H54 (cell line): ENCODE results near the gene TMEM82.
A peak's percentile ranks its signal among the peaks of the same experiment; 100 is the strongest.
"Not testable (repeated sequence)": the region's sequence is repeated elsewhere in the genome, so short reads cannot be mapped to it uniquely, and the experiment has no call there.

Experiments used
- DNase-seq: peaks from one replicate; pipeline ENCODE4 v3.0.0; 2011; ENCODE audit warnings: low spot score, mixed read lengths; ENCODE audit not compliant: insufficient read length
- FAIRE-seq: peaks from 3 replicates; lab custom pipeline; 2011; peaks lifted over from hg19 to GRCh38; lab: Jason Lieb, UNC
- POLR2A ChIP-seq: IDR thresholded peaks from 2 replicates; pipeline ENCODE4 v1.6.1; 2011; ENCODE audit warnings: low read depth, mild to moderate bottlenecking, low read length

Gene TMEM82

DNA sequence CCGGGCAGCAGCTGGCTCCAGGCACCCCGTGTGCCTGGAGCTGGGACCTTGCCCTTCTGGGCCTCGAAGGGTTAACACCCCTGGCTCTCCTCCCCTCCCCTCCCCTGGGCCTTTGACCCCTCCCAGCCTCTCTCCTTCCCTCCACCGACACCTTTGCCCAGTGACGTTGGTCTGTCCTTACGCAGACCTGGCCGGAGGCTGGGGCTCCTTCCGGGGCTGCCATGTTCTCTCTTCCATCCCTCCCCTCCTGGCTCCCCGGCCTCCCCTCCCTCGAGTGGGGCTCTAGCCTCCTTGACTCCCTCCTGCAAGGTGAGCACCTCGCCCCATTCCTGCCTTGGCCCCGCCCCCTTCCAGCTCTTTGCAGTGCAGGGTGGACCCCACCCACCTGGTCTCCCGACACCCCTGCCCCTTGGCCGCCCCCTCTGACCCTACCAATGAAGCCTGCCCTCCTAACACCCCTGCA, at the start of gene TMEM82:
Gene TMEM82, plus strand, starts transcription at position 161 of the 463 bp plus-strand sequence. Its CDS starts 61 bp downstream, at position 222.
- FAIRE-seq: no peak
- DNase-seq: no peak
- no peak for TF ChIP-seq POLR2A

- no peak for FAIRE-seq
- no peak for DNase-seq
- no peak for TF ChIP-seq POLR2A
Measured at GRCh38 chr1:15693371-15693770, 48.9 kb upstream of the TMEM82 start.

GRCh38 chr1:15696956-15697521, 45.3 kb upstream of the TMEM82 start:
- no peak for DNase-seq
- no peak for TF ChIP-seq POLR2A
- FAIRE-seq: no peak

DNA sequence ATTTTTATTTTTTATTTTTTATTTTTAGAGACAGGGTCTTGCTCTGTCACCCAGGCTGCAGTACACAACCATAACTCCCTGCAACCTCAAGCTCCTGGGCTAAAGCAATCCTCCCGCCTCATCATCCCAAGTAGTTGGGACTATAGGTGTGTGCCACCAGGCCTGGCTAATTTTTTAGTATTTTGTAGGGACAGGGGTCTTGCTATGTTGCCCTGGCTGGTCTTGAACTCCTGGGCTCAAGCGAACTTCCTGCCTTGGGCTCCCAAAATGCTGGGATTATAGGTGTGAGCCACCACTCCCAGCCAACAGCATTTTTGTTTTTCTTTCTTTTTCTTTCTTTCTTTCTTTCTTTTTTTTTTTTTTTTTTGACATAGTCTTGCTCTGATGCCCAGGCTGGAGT, 44.1 kb upstream of the TMEM82 start:
- TF ChIP-seq POLR2A: no peak
- DNase-seq (no peak), FAIRE-seq (no peak)

DNA sequence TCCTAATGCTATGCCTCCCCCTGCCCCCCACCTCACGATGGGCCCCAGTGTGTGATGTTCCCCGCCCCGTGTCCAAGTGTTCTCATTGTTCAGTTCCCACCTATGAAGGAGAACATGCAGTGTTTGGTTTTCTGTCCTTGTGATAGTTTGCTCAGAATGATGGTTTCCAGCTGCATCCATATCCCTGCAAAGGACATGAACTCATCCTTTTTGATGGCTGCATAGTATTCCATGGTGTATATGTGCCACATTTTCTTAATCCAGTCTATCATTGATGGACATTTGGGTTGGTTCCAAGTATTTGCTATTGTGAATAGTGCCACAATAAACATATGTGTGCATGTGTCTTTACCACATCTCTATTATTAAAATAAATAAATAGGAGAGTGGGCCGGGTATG, 43.0 kb upstream of the TMEM82 start:
- not testable (repeated sequence) for FAIRE-seq, DNase-seq

- no peak for DNase-seq
Measured at GRCh38 chr1:15700508-15700907, 41.8 kb upstream of the TMEM82 start.

DNA sequence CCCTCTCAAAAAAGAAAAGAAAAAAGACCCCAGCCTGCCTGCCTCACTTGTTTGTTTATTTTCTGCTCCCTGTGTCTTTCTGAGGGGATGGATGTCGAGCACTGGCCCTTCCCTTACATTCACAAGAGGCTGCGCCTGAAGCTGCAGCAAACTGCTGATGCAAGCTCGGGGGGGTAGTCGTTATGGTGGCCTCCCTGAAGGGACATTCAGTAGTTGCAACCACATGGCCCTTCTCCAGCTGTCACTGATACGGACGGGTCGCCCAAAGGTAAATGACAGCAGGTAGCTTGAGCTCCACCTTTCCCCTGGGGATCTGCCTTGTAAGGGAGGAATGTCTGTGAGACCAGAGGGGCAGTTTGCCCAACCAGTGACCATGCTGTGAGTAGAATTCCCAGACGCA, 40.5 kb upstream of the TMEM82 start:
- DNase-seq (no peak), FAIRE-seq (no peak)
- no peak for TF ChIP-seq POLR2A

More at GRCh38 chr1:15700508-15700907, 41.8 kb upstream of the TMEM82 start:
- TF ChIP-seq POLR2A: no peak
- FAIRE-seq: no peak

GRCh38 chr1:15702722-15703550, 39.4 kb upstream of the TMEM82 start:
- DNase-seq: peak; percentile 44
- no peak for FAIRE-seq
- no peak for TF ChIP-seq POLR2A

- no peak for TF ChIP-seq POLR2A
- FAIRE-seq (no peak), DNase-seq (peak; percentile 80)
Measured at GRCh38 chr1:15703562-15703961, 38.7 kb upstream of the TMEM82 start.

DNA sequence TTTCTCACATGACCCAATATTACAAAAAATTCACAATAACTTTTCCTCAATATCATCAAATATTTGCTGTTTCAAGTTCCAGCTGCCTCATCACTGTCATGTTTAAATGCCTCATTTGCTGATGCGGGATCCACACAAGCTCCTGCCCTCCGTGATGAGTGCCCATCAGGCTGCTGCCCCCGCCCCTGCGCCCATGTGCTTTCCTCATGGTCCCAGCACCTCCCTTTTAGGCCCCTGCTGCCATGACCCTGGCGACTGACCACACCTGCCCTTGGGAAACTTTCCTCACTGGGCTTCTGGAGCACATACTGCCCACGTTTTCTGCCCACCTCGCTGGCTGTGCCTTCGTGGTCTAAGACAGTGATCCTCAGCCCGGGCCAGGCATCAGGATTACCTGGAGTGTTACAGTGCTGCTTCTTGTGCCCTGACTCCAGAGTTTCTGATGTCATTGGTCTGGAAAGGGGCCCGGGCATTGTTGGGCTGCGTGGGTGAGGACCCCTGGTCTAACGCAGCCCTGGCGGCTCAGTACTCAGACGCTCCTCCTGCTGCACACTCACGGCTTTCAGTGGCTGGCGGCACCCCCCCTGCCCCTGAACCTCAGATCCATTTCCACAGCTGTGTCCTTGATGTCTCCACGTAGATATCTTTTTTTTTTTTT, 37.6 kb upstream of the TMEM82 start:
- FAIRE-seq (no peak), DNase-seq (no peak)
- TF ChIP-seq POLR2A: no peak

DNA sequence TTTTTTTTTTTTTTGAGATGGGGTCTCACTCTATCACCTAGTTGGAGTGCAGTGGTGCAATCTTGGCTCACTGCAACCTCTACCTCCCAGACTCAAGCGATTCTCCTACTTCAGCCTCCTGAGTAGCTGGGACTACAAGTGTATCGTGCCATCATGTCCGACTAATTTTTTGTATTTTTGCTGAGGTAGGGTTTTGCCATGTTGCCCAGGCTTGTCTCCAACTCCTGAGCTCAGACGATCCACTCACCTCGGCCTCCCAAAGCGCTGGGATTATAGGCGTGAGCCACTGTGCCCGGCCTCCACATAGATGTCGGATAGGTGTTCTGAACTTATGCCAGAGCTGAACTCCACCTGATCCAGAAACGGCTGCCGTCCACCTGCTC, 37.1 kb upstream of the TMEM82 start:
- DNase-seq: no peak
- FAIRE-seq: no peak
- TF ChIP-seq POLR2A: no peak

DNA sequence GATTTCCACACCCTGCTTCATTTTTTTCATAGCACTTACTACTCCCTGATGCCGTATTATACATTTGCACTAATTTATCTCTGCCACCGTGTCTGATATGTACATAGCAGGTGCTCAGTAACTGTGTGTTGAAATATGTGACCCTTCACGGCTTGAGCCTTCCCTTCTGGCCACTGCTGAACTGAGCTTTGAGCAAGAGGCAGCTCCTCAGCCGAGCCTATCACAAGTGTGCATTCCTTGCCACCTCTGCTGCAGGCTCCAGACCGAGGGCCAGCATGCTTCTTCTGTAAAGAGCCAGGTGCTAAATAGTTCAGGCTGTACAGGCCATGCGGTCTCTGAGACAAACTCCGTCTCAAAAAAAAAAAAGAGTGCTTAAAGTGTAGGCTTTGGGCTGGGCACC, 35.5 kb upstream of the TMEM82 start:
- FAIRE-seq: no peak
- DNase-seq: no peak
- no peak for TF ChIP-seq POLR2A

- TF ChIP-seq POLR2A: no peak
- DNase-seq (no peak), FAIRE-seq (no peak)
Measured at GRCh38 chr1:15707239-15707925, 34.9 kb upstream of the TMEM82 start.

DNA sequence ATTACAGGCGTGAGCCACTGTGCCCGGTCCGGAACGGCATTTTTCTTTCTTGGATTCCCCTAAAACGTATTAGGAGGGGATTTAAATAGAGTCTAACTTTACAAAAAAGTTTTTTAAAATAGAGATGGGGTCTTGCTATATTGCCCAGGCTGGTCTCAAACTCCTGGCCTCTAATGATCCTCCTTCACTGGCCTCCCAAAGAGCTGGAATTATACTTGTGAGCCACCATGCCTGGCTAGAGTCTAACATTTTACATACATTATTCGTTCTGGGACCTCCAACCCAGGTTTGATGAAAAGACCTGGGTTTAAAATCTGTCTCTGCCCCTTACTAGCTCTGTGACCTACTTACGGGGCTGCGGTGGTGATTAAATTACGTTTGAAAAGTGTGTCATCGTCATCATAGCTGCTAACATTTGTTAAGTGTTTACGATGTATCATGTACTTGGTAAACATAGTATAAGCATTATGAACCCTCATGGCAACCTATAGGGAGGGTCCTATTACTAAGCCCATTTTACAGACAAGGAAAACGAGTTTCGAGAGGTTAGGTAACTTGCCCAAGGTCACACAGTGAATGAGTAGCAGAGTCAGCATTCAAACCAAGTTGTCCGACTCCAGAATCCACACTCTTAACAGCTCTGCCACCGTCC, 33.7 kb upstream of the TMEM82 start:
- no peak for TF ChIP-seq POLR2A
- FAIRE-seq (no peak), DNase-seq (no peak)
